Fibroblast of the aortic adventitia (primary cell): ENCODE data around the gene TSPAN18. TPM values are rescaled to one million over a fixed set of nuclear protein-coding genes. Genes with fewer than 3 reads are reported as not detected.

ENCODE experiments used
- DNase-seq: peaks from one replicate; pipeline ENCODE4 v3.0.0-alpha.2; 2010; ENCODE audit warnings: low read depth
- H3K4me3 ChIP-seq: 2 replicates; pipeline ENCODE4 v1.5.1; 2011; ENCODE audit warnings: low read depth, mild to moderate bottlenecking, control low read depth, low read length, moderate library complexity
- total RNA-seq: library from RNA; depleted of rRNA; stranded (reverse); fragments of >200 nt; gene quantifications from 2 replicates; pipeline ENCODE4 v1.2.3, GENCODE V29; 2012; ENCODE audit warnings: low replicate concordance
- TF ChIP-seq, protein P1 (sequence below): IDR thresholded peaks from 2 replicates; pipeline ENCODE4 v1.5.1; 2011; ENCODE audit warnings: mild to moderate bottlenecking, low read length, control low read depth, inconsistent platforms; ENCODE audit not compliant: insufficient read depth

TSPAN18 gene
- total RNA-seq, 1 donor = under 0.01 TPM

DNA sequence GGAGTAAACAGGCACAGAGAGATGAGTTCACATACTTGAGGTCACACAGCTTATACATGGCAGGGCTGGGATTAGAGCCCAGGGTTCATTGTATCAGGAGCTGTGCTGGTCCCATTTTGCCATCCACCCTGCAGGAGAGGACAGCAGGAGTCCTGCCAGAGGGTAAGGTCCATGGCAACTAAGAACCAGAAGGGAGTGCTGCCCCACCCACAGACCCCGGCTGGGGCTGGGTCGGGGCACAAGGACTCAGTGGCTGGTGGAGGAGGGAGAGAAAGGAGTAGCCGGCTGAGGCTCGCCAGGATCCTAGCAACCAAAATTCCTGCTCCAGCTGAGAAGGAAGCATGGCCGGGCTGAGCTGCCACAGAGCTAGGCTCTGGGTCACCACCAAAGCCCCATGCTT lies 249.8 kb downstream of the TSPAN18 start:
- TF ChIP-seq, protein P1, sequence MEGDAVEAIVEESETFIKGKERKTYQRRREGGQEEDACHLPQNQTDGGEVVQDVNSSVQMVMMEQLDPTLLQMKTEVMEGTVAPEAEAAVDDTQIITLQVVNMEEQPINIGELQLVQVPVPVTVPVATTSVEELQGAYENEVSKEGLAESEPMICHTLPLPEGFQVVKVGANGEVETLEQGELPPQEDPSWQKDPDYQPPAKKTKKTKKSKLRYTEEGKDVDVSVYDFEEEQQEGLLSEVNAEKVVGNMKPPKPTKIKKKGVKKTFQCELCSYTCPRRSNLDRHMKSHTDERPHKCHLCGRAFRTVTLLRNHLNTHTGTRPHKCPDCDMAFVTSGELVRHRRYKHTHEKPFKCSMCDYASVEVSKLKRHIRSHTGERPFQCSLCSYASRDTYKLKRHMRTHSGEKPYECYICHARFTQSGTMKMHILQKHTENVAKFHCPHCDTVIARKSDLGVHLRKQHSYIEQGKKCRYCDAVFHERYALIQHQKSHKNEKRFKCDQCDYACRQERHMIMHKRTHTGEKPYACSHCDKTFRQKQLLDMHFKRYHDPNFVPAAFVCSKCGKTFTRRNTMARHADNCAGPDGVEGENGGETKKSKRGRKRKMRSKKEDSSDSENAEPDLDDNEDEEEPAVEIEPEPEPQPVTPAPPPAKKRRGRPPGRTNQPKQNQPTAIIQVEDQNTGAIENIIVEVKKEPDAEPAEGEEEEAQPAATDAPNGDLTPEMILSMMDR = no peak
- no peak overlapping the region for H3K4me3 ChIP-seq
- DNase-seq = no peak

DNA sequence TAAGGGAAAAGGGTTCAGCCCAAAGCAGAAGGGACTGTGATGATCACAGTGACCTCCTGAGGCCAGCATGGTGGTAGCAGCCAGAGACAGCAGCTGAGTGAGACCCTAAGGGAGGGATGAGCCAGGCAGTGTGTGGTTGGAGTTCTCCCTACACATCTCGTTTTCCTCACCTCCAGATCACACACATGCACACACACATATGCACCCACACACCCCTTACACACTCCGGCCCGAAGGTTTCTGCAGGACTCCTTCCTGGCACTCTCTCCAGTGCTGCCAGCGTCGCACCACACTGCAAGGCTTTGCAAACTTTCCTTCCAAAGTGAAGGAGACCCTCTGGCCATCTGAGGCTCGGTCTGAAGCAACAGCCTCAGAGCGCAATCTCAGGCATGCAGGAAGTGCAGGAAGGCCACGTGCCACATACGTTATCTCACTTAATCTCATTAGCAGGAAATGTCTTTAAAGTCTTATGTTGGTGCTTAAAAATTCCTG lies 250.8 kb downstream of the TSPAN18 start:
- DNase-seq = no peak
- TF ChIP-seq, protein P1 = no peak
- H3K4me3 ChIP-seq = no peak overlapping the region

DNA sequence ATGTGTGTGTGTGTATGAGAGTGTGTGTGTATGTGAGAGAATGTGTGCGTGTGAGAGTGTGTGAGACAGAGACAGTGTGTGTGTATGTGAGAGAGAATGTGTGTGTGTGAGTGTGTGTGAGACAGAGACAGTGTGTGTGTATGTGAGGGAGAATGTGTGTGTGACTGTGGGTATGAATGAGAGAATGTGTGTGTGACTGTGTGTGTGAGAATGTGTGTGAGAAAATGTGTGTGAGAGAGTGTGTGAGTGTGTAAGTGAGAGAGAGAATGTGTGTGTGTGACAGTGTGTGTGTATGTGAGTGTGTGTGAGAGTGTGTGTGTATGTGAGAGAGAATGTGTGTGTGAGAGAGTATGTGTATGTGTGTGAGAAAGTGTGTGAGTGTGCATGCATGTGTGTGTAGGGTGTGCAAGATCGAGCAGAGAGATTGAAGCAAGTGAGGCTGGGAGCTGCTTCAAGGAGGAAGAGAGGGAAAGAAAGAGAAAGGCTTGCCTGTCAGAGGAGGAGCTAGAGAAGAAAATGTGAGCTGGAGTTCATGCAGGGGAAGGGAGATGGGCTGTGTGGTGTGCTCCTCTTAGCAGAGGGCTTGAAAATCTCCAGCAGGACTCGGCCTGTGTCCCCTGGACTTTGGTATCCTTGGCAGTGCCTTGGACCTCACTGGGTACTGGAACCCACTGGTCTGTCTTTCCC lies 251.7 kb downstream of the TSPAN18 start:
- no peak for DNase-seq
- TF ChIP-seq, protein P1 = no peak
- H3K4me3 ChIP-seq = no peak overlapping the region

DNA sequence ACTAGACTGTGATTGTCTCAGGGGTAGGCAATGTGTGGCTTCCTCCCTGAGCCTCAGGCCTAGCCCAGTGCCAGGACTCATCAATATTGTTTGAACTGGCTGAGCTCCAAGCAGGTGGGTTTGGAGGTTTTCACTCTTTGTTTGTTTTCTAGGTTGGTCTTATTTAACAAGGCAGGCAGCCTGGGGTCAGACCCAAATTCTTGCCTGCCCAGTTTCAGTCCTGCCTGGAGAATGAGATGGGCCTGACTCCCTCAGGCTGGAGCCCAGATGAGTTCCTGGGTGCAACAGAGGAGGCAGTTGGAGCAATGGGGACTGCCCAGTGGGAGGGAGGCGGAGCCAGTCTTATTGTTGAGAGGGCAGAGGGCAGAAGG lies 252.2 kb downstream of the TSPAN18 start:
- no peak overlapping the region for H3K4me3 ChIP-seq
- DNase-seq = no peak
- TF ChIP-seq, protein P1 = no peak

DNA sequence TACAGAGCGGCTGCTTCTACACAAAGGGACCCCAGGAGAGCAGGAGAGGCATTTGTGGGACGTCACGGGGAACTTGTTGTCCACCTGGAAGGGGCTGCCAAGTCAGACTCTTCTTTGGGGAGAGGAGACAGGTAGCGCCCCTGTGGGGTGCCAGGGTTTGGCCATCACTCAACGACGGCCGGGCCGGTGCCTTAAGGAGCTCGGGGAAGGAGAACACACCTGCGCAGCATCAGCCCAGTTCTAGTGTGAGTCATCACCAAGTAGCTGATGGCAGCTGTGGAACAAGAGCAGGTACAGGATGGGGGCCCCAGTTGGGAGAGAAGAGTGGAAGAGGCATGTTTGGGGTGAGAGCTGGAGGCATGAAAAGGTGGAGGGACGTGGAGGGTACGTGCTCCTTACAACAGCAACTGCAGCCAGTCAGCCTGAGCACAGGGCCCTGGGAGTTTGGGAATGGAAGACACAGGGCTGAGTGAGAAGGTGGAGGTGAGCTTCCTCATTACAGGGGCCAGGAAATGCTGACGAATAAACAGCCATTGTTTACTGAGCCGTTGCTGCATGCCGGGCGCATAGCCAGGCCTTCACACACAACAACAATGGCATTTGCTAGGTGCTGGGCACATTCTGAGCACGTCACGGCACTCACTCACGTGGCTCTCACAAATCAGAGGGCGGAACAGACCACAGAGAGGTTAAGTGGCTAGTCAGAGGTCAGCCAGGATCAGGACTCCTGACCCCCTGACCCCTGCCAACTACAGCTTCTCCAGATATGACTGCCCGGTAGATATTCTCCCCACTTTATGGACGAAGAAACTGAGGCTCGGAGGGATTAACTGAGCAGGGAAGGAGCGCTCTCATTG lies 253.0 kb downstream of the TSPAN18 start:
- no peak for DNase-seq
- H3K4me3 ChIP-seq = no peak overlapping the region
- TF ChIP-seq, protein P1 = no peak

DNA sequence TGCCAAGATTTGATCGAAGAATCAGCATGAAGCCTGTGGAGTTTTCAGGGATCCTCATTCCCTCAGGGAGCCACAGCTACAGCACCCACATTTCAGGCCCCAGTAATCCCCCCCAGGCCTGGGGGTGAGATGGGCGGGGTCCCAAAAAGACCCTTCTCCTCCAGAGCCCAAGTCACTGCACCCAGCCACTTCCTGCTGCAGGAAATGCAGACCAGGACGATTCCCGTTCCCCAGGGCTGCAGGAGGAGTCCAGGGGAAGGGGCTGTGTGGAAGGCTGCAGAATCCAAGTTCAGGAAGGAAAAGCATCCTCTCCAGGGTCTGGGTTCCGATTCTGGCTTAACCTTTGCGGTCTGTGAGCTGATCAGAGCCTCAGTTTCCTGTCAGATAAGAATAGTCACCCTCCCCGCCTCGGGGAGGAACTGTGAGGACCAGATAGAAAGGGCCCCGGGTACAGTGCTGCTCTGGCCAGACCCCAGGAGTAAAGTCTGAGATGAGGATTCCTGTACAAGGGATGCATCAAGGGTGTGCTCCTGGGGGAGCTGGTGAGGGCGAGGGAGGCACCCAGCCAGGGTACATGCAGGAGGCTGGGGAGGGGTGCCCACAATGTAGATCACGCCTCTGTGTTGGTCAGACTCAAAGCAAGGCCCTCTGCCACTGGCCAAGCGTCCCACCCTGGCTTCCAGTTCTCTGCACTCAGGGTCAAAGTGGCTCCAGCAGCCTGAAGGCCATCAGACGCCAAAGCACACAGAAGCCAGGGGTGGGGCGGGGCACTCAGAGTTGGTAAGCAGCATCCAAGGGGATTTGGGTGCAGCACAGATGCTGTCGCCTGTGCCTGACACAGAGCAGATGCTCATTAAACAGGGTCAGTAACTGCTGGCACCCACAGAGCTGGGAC lies 254.0 kb downstream of the TSPAN18 start:
- no peak for DNase-seq
- H3K4me3 ChIP-seq = no peak overlapping the region
- TF ChIP-seq, protein P1 = no peak

Other genes starting within 250 kb of the TSPAN18 start
- 2.6 and 4.5 TPM in 2 replicates for gene CD82, start 161.3 kb upstream of the TSPAN18 start, total RNA-seq
- gene TP53I11, start 223.9 kb downstream of the TSPAN18 start, total RNA-seq = 23.1 and 27.4 TPM in 2 replicates